Activated CD4-positive, alpha-beta memory T cell treated with anti-CD3 and anti-CD28 coated beads, Interleukin-2, amount 10 ng/mL, durations not matched to agents 7 days and 5 days (primary cell): ENCODE measurements around the gene HS3ST1. TPM values are rescaled to one million over a fixed set of nuclear protein-coding genes. Genes with fewer than 3 reads are reported as not detected.

Source experiments
- CTCF ChIA-PET: fragments of 350-600 bp; sonication (Branson Sonifier 250); formaldehyde crosslinking; loops from one replicate; lab custom pipeline; 2021; ENCODE audit warnings: antibody characterized with exemption, inconsistent platforms; lab: Charles Lee
- POLR2A ChIA-PET: fragments of 350-600 bp; sonication (Branson Sonifier 250); formaldehyde crosslinking; loops from one replicate; lab custom pipeline; 2021; ENCODE audit warnings: antibody characterized with exemption; lab: Charles Lee
- DNase-seq: peaks from one replicate; pipeline ENCODE4 v3.0.0-alpha.2; 2020
- H3K27ac Mint-ChIP-seq: one replicate; pipeline ENCODE4 v1.8.0; 2021; ENCODE audit warnings: mild to moderate bottlenecking, mixed read lengths
- H3K27me3 Mint-ChIP-seq: one replicate; pipeline ENCODE4 v1.8.0; 2021; ENCODE audit warnings: mixed read lengths
- H3K36me3 Mint-ChIP-seq: one replicate; pipeline ENCODE4 v1.8.0; 2021; ENCODE audit warnings: low read depth, mixed read lengths
- H3K4me1 Mint-ChIP-seq: one replicate; pipeline ENCODE4 v1.8.0; 2021; ENCODE audit warnings: mixed read lengths
- H3K4me3 Mint-ChIP-seq: one replicate; pipeline ENCODE4 v1.8.0; 2021; ENCODE audit warnings: mild to moderate bottlenecking, mixed read lengths
- H3K9me3 Mint-ChIP-seq: one replicate; pipeline ENCODE4 v1.8.0; 2021; ENCODE audit warnings: mixed read lengths
- total RNA-seq, 2 experiments: library from RNA; stranded (reverse); gene quantifications; one replicate each; pipeline ENCODE4 v1.2.3, GENCODE V29; 2021

HS3ST1 gene
- total RNA-seq, 2 experiments from 2014 or later: not detected

DNA sequence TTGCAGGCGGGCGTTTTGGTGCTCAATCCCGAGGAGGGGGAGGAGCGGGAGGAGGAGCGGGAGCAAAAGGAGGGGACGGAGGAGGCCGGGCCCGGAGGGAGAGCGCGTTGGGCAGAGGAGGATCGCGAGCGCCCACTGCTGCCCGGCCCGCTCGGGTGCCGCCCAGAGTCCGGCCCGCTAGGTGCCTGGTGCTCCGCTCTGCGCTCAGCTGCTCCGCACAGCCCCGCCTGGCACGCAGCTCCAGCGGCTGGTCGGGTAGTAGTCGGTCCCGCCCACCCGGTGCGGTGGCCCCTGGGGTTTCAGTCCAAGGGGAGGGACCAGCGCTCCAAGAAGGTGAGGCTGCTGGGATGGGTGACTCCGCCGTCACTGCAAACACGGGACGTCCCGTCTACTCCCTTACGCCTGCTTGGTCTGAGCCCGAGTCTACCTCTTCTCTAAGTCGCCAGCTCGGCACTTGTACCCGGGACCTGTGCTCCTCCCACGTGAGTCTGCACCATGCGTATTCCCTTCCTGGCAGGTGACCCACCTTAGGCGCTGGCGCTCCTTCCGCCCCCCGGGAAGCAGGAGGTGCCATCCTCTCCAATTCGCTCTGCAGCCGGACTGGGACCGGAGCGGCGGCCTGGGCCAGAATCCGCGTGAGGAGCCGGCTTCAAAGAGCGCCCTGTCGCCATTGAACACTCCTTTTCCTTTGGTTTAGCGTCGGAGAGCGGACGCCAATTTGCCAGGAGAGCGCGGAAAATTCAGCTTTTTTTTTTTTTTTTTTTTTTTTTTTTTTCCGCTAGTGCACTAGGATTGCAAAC, 405 bp upstream of the HS3ST1 start:
- POLR2A ChIA-PET: no interaction called here
- Mint-ChIP-seq H3K9me3 (no peaks in the 10 kb centered on the region), H3K36me3 (no peaks in the 10 kb centered on the region), H3K27ac (no peak overlapping the region), H3K4me3 (peak overlapping the region; percentile 53), H3K27me3 (peaks cover 55% of the 10 kb centered on the region), H3K4me1 (peaks cover 13% of the 10 kb centered on the region)
- CTCF ChIA-PET: interaction anchor here (0.6 to 1.5 kb wide), 5 partner anchors 17 to 988 kb away, joined by 3 to 6 read pairs (median 3); no protein-coding TSS in a partner anchor
- peak; percentile 52 for DNase-seq

DNA sequence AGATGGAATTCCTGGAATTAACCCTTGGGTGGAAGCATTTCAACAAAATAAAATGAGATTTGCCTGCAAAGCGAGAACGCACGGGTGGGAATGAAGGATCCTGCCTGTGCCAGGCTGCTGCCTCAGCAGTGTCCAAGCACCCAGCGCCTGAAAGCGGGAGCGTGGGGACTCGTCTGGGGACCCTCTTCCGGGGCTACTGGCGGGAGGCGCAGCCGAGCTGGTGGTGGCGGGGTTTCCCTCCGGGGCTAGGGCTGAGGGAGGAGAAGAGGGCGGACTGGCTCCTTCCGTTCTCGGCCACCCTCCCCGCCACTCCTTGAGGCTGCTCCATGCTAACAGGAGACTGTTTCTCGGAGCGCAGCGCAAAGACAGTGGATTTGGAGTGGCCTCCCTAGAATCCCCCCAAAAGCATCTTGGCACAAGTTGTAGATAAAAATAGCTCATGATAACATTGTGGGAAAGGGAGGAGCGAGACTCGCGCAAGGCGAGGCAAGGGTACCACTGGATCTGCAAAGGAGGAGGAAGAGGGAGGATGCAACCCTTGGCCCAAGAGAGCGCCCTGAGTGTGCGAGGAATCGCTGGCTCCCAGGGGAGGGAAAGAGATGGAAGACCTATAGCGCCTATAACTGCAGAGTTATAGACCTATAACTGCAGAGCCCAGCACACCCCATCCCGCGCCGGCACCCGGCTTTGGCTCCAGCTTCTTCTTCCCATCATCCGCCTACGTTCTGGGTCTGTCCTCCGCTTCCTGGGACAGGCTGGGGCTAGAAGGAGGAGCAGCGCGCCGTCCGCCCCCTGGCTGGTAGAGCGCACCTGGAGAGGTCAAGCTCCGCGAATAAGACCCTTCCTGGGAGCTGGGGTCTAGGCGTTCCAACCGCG, 1.3 kb downstream of the HS3ST1 start:
- Mint-ChIP-seq H3K9me3 (no peaks in the 10 kb centered on the region), H3K27ac (peak overlapping the region; percentile 23), H3K4me3 (peak overlapping the region; percentile 6), H3K36me3 (no peaks in the 10 kb centered on the region), H3K4me1 (peaks cover 13% of the 10 kb centered on the region), H3K27me3 (peaks cover 50% of the 10 kb centered on the region)
- CTCF ChIA-PET: interaction anchor here (1.4 kb wide), 1 partner anchor 9 kb away, joined by 4 read pairs; no protein-coding TSS in a partner anchor
- POLR2A ChIA-PET: no interaction called here
- no peak for DNase-seq

DNA sequence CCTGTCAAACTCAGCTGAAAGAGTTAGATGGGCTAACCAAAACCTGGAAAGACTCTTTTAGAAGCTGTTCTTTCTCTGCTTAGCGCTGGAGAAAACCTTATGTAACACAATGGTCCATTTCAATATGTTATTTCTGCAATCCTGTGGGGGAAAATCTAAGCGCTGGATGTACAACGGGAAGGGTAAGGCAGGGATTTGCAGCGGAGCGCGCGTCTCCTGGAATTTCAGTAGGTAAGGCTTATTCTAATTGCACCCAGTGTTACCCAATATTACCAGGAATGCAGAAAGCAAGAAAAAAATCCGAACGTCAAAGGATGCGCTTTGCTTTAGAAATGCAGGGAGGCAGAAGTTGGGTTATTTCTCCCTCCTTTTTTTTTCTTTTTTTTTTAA, 2.0 kb downstream of the HS3ST1 start:
- peaks cover 13% of the 10 kb centered on the region for H3K4me1 Mint-ChIP-seq
- H3K36me3 Mint-ChIP-seq: no peaks in the 10 kb centered on the region
- H3K27ac Mint-ChIP-seq: no peak overlapping the region
- POLR2A ChIA-PET: no interaction called here
- no peak for DNase-seq
- H3K9me3 Mint-ChIP-seq: no peaks in the 10 kb centered on the region
- H3K27me3 Mint-ChIP-seq: peaks cover 46% of the 10 kb centered on the region
- no peak overlapping the region for H3K4me3 Mint-ChIP-seq
- CTCF ChIA-PET: interaction anchor here (1.4 kb wide), 1 partner anchor 9 kb away, joined by 4 read pairs; no protein-coding TSS in a partner anchor

DNA sequence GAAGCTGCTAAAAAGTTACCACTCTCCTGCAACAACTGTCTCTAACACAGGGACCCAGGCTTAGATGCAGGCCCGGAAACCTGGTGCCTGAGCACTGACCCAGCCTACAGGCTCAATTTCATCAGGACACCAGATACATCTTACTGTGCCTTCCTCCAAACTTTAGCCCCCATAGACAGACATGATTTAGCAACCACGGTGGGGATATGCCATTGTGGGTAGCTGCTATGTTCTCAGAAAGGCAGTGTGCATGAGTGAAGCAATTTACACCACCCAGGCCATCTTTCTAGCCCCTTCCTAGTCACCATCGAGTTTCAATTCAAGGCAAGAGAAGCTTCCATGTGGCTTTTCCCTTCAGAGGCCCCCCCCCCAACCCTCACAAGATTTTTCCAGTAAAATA, 2.7 kb downstream of the HS3ST1 start:
- Mint-ChIP-seq H3K4me3 (no peak overlapping the region), H3K9me3 (no peaks in the 10 kb centered on the region), H3K36me3 (no peaks in the 10 kb centered on the region), H3K4me1 (peaks cover 13% of the 10 kb centered on the region), H3K27ac (no peak overlapping the region), H3K27me3 (peaks cover 39% of the 10 kb centered on the region)
- ChIA-PET POLR2A (no interaction called here), CTCF (interaction anchor here (1.4 kb wide), 1 partner anchor 10 kb away, joined by 4 read pairs; no protein-coding TSS in a partner anchor)
- no peak for DNase-seq

DNA sequence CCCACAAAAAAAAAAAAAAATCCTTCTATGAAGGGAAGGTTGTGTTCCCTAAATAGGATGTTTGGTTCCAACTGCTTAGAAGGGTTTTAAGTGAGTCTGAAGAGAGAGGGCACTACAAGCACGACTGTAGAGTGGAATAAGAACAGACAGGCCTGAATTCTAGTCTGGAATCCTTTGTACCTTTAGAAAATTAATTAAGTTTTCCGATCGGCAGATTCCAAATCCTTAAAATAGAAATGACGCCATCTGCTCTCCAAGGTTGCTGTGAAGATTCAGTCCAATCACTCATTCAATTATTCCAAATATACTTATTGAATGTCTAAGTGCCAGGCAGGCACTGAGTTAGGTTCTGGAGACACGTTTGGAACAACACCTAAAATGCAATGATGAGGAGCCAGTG, 3.8 kb downstream of the HS3ST1 start:
- no peak for DNase-seq
- H3K4me3 Mint-ChIP-seq: no peak overlapping the region
- CTCF ChIA-PET: interaction anchor here (1.4 to 3.0 kb wide), 4 partner anchors 11 to 869 kb away, joined by 4 to 13 read pairs (median 6); no protein-coding TSS in a partner anchor
- peaks cover 13% of the 10 kb centered on the region for H3K4me1 Mint-ChIP-seq
- peaks cover 31% of the 10 kb centered on the region for H3K27me3 Mint-ChIP-seq
- no peaks in the 10 kb centered on the region for H3K36me3 Mint-ChIP-seq
- POLR2A ChIA-PET: no interaction called here
- no peaks in the 10 kb centered on the region for H3K9me3 Mint-ChIP-seq
- no peak overlapping the region for H3K27ac Mint-ChIP-seq

DNA sequence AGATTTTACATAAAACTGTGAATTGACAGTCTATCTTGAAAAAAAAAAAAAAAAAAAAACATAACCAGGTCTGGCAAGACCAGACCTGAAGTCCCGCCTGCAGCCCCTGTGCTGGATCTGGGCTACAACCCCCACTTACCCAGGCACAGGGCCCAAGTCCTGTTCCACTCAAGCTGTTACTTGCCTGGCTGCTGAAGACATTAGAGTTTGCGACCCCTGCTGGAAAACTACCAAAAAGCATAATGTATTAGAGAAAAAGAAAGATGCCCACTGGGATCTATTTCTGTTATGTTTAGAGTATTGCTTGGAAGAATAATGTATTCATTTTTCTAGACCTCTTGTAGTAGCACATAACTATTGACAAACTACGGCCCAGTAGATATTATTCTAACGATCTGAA, 4.7 kb downstream of the HS3ST1 start:
- Mint-ChIP-seq H3K9me3 (no peaks in the 10 kb centered on the region), H3K27me3 (peaks cover 24% of the 10 kb centered on the region), H3K36me3 (no peaks in the 10 kb centered on the region), H3K27ac (no peak overlapping the region), H3K4me3 (no peak overlapping the region), H3K4me1 (peaks cover 9% of the 10 kb centered on the region)
- ChIA-PET POLR2A (no interaction called here), CTCF (interaction anchor here (0.7 to 3.0 kb wide), 7 partner anchors 10 to 1652 kb away, joined by 4 to 13 read pairs (median 6); no protein-coding TSS in a partner anchor)
- DNase-seq: no peak

DNA sequence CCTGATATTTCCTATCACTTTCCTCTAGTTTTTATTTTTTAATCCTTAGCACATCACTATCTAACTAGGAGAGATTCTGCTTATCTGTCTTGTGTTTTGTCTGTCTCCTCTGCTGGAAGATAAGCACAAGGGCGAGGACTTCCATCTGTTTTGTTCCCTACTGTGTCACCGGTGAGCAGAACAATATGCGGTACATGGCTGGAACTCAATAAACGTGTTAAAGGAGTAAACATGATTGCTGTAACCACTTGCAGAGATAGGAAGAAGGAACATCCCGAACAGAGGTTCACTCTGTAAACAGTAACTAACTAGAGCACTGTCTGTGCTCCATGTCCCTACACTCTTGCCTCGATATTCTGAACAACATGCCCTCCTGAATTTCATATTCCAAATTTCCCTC, 5.2 kb downstream of the HS3ST1 start:
- H3K4me3 Mint-ChIP-seq: no peak overlapping the region
- H3K27me3 Mint-ChIP-seq: peaks cover 21% of the 10 kb centered on the region
- ChIA-PET POLR2A (no interaction called here), CTCF (interaction anchor here (0.7 to 3.0 kb wide), 7 partner anchors 8 to 1652 kb away, joined by 3 to 13 read pairs (median 4); no protein-coding TSS in a partner anchor)
- no peaks in the 10 kb centered on the region for H3K36me3 Mint-ChIP-seq
- no peaks in the 10 kb centered on the region for H3K9me3 Mint-ChIP-seq
- H3K27ac Mint-ChIP-seq: no peak overlapping the region
- no peak for DNase-seq
- H3K4me1 Mint-ChIP-seq: peaks cover 8% of the 10 kb centered on the region

DNA sequence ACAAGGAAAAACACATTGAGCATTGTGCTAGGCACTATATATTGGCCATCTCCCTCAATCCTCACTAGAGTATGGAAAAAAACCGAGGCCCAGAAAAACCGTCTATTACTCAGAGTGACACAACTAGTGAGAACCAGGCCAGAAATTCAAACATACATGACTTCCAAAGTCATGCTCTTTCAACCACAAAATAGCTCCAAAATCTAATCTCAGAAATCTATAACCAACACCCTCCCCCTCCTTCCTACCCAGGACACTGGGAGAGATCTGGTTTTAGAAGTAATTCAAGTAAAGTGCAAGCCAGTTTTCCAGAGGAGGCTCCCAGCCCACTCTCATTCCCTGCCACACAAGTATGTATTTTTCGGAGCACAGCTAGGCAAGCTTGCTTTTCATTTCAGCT, 7.6 kb downstream of the HS3ST1 start:
- H3K27ac Mint-ChIP-seq: no peak overlapping the region
- H3K27me3 Mint-ChIP-seq: peaks cover 4% of the 10 kb centered on the region
- H3K36me3 Mint-ChIP-seq: no peaks in the 10 kb centered on the region
- H3K9me3 Mint-ChIP-seq: no peaks in the 10 kb centered on the region
- peaks cover under 1% of the 10 kb centered on the region for H3K4me1 Mint-ChIP-seq
- DNase-seq: no peak
- ChIA-PET CTCF (interaction anchor here (1.3 kb wide), 1 partner anchor 19 kb away, joined by 5 read pairs; no protein-coding TSS in a partner anchor), POLR2A (no interaction called here)
- H3K4me3 Mint-ChIP-seq: no peak overlapping the region

DNA sequence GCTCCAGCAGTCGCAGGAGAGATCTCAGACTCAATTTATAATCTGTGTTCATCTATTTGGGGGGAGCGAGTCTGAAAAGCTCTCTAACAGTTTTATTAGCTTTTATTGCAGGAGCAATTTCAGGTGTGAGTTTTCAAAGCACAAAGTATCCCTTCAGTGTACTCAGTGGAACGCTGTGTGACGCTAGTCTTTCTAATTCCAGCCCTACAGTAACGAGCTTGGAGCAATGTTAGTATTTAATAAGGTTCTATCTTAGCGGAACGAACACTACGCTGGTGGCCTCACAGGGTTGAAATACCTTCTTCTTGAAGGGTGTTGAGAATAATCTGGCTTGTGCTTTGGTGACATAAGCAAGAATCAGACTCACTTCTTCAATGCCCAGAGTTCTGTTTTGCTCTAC, 8.4 kb downstream of the HS3ST1 start:
- Mint-ChIP-seq H3K4me1 (peaks cover 1% of the 10 kb centered on the region), H3K27ac (no peak overlapping the region), H3K27me3 (peaks cover 3% of the 10 kb centered on the region), H3K36me3 (no peaks in the 10 kb centered on the region), H3K4me3 (no peak overlapping the region), H3K9me3 (no peaks in the 10 kb centered on the region)
- ChIA-PET POLR2A (no interaction called here), CTCF (interaction anchor here (1.3 kb wide), 1 partner anchor 18 kb away, joined by 5 read pairs; no protein-coding TSS in a partner anchor)
- DNase-seq: no peak

DNA sequence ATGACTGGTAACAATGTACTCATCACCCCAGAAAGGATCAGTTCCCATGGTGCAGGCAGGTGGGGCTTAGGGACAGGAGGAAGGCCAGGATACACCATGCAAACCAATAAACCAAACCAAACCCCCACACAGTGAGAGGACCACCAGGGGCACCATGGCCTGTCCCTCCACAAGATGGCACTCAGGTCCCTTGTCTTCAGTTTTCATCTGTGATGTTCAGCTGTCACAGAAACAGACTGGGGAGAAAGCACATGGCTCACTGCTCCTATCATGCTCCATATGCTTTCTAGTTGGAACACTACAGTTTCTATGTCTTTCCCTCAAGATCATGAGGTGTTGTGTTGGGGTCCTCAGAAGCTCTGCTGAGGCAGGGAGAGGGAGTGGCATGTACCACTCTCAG, 10.1 kb downstream of the HS3ST1 start:
- no peaks in the 10 kb centered on the region for H3K9me3 Mint-ChIP-seq
- peaks cover 3% of the 10 kb centered on the region for H3K27me3 Mint-ChIP-seq
- no peaks in the 10 kb centered on the region for H3K36me3 Mint-ChIP-seq
- POLR2A ChIA-PET: no interaction called here
- H3K4me3 Mint-ChIP-seq: no peak overlapping the region
- DNase-seq: no peak
- CTCF ChIA-PET: no interaction called here
- H3K27ac Mint-ChIP-seq: no peak overlapping the region
- peaks cover 1% of the 10 kb centered on the region for H3K4me1 Mint-ChIP-seq

DNA sequence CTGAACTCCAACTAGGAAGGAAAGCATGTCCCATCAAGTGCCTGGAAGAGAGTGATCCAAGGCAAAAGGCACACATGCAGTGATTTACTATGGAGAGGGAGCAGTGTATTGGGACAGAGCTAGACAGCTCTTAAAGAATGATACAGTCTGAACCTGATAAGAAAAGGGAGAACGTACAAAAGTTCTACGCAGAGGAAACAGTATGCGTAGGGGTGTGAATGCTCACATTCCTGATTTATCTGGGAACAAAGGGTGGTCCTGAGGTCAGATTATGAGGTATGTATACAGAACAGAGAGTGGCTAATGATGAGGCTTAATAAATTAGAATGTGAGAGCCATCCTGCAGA, 12.0 kb downstream of the HS3ST1 start:
- CTCF ChIA-PET: no interaction called here
- H3K9me3 Mint-ChIP-seq: no peaks in the 10 kb centered on the region
- H3K36me3 Mint-ChIP-seq: no peaks in the 10 kb centered on the region
- no peak for DNase-seq
- H3K4me3 Mint-ChIP-seq: no peak overlapping the region
- H3K27ac Mint-ChIP-seq: no peak overlapping the region
- peaks cover 1% of the 10 kb centered on the region for H3K4me1 Mint-ChIP-seq
- peaks cover 3% of the 10 kb centered on the region for H3K27me3 Mint-ChIP-seq
- POLR2A ChIA-PET: no interaction called here

DNA sequence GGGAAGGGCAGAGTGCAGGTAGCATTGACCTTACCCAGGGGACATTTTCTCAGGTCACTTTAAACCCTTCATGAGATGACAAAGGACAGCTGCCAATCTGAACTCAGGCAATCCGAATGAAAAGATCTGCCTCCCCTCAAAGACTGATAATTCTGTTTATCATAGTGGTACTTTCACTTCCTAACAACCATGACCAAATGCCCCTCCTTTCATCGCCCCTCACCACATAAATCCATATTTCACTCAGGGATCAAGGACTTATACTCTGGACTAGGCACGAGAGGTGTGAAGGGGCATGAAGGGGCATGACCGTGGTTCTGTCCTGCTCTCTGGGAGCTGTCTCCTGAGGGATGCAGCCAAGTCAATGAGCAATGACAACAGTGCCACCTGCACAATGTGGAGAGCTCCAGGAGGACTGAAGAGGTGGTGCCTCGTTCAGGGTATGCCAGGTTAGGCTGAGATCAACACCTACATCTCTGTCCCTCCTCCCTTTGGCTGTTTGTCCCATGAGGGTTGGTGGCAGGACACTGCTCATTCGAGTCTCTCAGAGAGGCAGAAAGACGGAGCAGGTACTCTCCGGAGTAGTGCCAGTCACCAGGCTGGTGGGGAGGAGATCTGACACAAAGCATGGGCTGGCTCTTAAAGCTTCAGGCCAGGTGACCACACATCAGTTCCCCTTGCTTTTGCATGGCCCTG, 12.5 kb downstream of the HS3ST1 start:
- H3K4me1 Mint-ChIP-seq: peaks cover 1% of the 10 kb centered on the region
- DNase-seq: no peak
- H3K27ac Mint-ChIP-seq: no peak overlapping the region
- peaks cover 3% of the 10 kb centered on the region for H3K27me3 Mint-ChIP-seq
- no peaks in the 10 kb centered on the region for H3K9me3 Mint-ChIP-seq
- POLR2A ChIA-PET: no interaction called here
- no peaks in the 10 kb centered on the region for H3K36me3 Mint-ChIP-seq
- CTCF ChIA-PET: no interaction called here
- no peak overlapping the region for H3K4me3 Mint-ChIP-seq
